K562 (cell line): ENCODE data around the gene TXNRD2.
A peak's percentile ranks its signal among the peaks of the same experiment; 100 is the strongest.

Experiments used
- BCOR ChIP-seq: fragments of 450-650 bp; IDR thresholded peaks from 2 replicates; pipeline ENCODE4 v1.6.1; 2016
- BDP1 ChIP-seq: IDR thresholded peaks from 3 replicates; pipeline ENCODE4 v1.6.1; 2011; ENCODE audit not compliant: insufficient read length, insufficient read depth
- JUN ChIP-seq, 2 experiments: sonication (generic) in 1 of 2; formaldehyde crosslinking in 1 of 2; IDR thresholded peaks; 2 replicates each; pipeline versions ENCODE4 v1.6.1 to v1.8.0; 2012 to 2022; ENCODE audit warnings: borderline replicate concordance in 2 of 2, mild to moderate bottlenecking in 2 of 2, improper control_type of control experiment in 1 of 2, low read depth in 1 of 2, low read length in 1 of 2, missing genetic modification reagents in 1 of 2
- POLR2A ChIP-seq: fragments of 450-650 bp; conservative IDR thresholded peaks from 2 replicates; pipeline ENCODE4 v1.6.1; 2016
- RCOR1 ChIP-seq, 2 experiments: IDR thresholded peaks; 2 replicates each; pipeline ENCODE4 v1.6.1; 2012; ENCODE audit warnings: low read depth in 2 of 2, low read length in 2 of 2, borderline replicate concordance in 1 of 2, improper control_type of control experiment in 1 of 2
- SMAD1 ChIP-seq: fragments of 150-350 bp; IDR thresholded peaks from 2 replicates; pipeline ENCODE4 v1.6.1; 2014; ENCODE audit warnings: low read length, low read depth; ENCODE audit not compliant: partially characterized antibody
- TF ChIP-seq, protein P1 (sequence below), 3 experiments: IDR thresholded peaks in 2 of 3; conservative IDR thresholded peaks in 1 of 3; 2 replicates each; pipeline ENCODE4 v1.5.1; 2011 to 2012; ENCODE audit warnings: low read length in 3 of 3, mild to moderate bottlenecking in 3 of 3, control low read depth in 2 of 3, improper control_type of control experiment in 1 of 3, inconsistent platforms in 1 of 3, low read depth in 1 of 3, mixed read lengths in 1 of 3, moderate library complexity in 1 of 3; ENCODE audit not compliant: insufficient read depth in 2 of 3

- no peak for TF ChIP-seq BDP1
- no peak for TF ChIP-seq POLR2A
- peak; percentile 100 for TF ChIP-seq JUN (IDR thresholded peaks at IDR 0.05; ENCODE audit: borderline replicate concordance, low read depth, low read length)
- TF ChIP-seq JUN (CRISPR knock-in tag; IDR thresholded peaks at IDR 0.05; ENCODE audit: borderline replicate concordance) = no peak
- TF ChIP-seq, protein P1, sequence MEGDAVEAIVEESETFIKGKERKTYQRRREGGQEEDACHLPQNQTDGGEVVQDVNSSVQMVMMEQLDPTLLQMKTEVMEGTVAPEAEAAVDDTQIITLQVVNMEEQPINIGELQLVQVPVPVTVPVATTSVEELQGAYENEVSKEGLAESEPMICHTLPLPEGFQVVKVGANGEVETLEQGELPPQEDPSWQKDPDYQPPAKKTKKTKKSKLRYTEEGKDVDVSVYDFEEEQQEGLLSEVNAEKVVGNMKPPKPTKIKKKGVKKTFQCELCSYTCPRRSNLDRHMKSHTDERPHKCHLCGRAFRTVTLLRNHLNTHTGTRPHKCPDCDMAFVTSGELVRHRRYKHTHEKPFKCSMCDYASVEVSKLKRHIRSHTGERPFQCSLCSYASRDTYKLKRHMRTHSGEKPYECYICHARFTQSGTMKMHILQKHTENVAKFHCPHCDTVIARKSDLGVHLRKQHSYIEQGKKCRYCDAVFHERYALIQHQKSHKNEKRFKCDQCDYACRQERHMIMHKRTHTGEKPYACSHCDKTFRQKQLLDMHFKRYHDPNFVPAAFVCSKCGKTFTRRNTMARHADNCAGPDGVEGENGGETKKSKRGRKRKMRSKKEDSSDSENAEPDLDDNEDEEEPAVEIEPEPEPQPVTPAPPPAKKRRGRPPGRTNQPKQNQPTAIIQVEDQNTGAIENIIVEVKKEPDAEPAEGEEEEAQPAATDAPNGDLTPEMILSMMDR (IDR thresholded peaks at IDR 0.05 in 2 of 3, conservative IDR thresholded peaks at IDR 0.05 in 1 of 3; ENCODE audit: insufficient read depth in 2 of 3, low read depth in 1 of 3, low read length in 3 of 3) = no peak
- TF ChIP-seq SMAD1 = no peak
- TF ChIP-seq RCOR1 (IDR thresholded peaks at IDR 0.05; ENCODE audit: borderline replicate concordance in 1 of 2, low read depth in 2 of 2, low read length in 2 of 2) = no peak
- TF ChIP-seq BCOR = no peak
Observed at GRCh38 chr22:19984201-19984753, 42.7 kb upstream of the TXNRD2 start.
